ENCODE results near the gene ANGPTL8. TPM values are rescaled to one million over a fixed set of nuclear protein-coding genes. Genes with fewer than 3 reads are reported as not detected.

The ANGPTL8 gene
- total and polyA plus RNA-seq, 2 experiments from 2014 or later = not detected

DNA sequence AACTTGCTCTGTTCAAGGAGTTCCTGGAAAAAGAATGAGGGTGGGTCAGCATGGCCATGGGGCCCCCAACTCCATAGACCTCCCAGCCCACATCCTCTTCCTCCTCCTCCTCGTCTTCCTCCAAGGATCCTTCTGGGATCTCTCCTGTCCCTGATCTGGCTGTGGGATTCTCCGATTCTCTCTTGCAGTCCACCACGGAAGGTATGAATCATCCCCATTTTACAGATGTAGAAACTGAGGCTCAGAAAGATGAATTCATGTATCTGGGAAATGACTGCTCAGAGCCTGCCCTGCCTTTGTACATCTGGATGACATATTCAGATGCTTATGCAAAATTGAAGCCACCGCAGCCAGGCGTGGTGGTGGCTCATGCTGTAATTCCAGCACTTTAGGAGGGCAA, 39.9 kb upstream of the ANGPTL8 start:
- Histone ChIP-seq H3K27me3 (ENCODE audit: insufficient read depth) (no peaks in the 10 kb centered on the region), H3K79me2 (replicated peaks; ENCODE audit: insufficient read depth) (no peaks in the 10 kb centered on the region), H3K4me2 (no peak overlapping the region), H3K27ac (ENCODE audit: low read depth) (no peak overlapping the region), H2AFZ (no peak overlapping the region), H3K36me3 (ENCODE audit: insufficient read depth) (no peaks in the 10 kb centered on the region), H4K20me1 (replicated peaks; ENCODE audit: insufficient read depth) (no peaks in the 10 kb centered on the region), H3K4me3 (no peak overlapping the region), H3K9me2 (ENCODE audit: insufficient read depth) (no peaks in the 10 kb centered on the region), H3K4me1 (ENCODE audit: insufficient read depth) (peaks cover 8% of the 10 kb centered on the region; the same call in 1 of the 2 replicates), H3F3A (replicated peaks; ENCODE audit: low read depth) (peaks cover 29% of the 10 kb centered on the region)
- H3K27ac Mint-ChIP-seq = no peak overlapping the region
- H3K9me3 Mint-ChIP-seq = no peaks in the 10 kb centered on the region
- ATAC-seq (no peak), DNase-seq (ENCODE audit: low spot score) (no peak)
- no peak overlapping the region for H3K4me3 Mint-ChIP-seq
- peaks cover 11% of the 10 kb centered on the region; the same call in 2 of the 3 replicates for H3K36me3 Mint-ChIP-seq (ENCODE audit: low read depth)
- H3K4me1 Mint-ChIP-seq = peaks cover 7% of the 10 kb centered on the region
- TF ChIP-seq EZH2 (IDR thresholded peaks at IDR 0.05; ENCODE audit: low read depth, unreplicated experiment) = no peak
- TF ChIP-seq, protein P1, sequence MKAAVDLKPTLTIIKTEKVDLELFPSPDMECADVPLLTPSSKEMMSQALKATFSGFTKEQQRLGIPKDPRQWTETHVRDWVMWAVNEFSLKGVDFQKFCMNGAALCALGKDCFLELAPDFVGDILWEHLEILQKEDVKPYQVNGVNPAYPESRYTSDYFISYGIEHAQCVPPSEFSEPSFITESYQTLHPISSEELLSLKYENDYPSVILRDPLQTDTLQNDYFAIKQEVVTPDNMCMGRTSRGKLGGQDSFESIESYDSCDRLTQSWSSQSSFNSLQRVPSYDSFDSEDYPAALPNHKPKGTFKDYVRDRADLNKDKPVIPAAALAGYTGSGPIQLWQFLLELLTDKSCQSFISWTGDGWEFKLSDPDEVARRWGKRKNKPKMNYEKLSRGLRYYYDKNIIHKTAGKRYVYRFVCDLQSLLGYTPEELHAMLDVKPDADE (IDR thresholded peaks at IDR 0.05) = no peak
- TF ChIP-seq, protein P2, sequence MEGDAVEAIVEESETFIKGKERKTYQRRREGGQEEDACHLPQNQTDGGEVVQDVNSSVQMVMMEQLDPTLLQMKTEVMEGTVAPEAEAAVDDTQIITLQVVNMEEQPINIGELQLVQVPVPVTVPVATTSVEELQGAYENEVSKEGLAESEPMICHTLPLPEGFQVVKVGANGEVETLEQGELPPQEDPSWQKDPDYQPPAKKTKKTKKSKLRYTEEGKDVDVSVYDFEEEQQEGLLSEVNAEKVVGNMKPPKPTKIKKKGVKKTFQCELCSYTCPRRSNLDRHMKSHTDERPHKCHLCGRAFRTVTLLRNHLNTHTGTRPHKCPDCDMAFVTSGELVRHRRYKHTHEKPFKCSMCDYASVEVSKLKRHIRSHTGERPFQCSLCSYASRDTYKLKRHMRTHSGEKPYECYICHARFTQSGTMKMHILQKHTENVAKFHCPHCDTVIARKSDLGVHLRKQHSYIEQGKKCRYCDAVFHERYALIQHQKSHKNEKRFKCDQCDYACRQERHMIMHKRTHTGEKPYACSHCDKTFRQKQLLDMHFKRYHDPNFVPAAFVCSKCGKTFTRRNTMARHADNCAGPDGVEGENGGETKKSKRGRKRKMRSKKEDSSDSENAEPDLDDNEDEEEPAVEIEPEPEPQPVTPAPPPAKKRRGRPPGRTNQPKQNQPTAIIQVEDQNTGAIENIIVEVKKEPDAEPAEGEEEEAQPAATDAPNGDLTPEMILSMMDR (conservative IDR thresholded peaks at IDR 0.05; ENCODE audit: low read depth in 2 of 2) = no peak
- peaks cover 11% of the 10 kb centered on the region for H3K27me3 Mint-ChIP-seq (ENCODE audit: insufficient read depth, low read depth, poor library complexity)

DNA sequence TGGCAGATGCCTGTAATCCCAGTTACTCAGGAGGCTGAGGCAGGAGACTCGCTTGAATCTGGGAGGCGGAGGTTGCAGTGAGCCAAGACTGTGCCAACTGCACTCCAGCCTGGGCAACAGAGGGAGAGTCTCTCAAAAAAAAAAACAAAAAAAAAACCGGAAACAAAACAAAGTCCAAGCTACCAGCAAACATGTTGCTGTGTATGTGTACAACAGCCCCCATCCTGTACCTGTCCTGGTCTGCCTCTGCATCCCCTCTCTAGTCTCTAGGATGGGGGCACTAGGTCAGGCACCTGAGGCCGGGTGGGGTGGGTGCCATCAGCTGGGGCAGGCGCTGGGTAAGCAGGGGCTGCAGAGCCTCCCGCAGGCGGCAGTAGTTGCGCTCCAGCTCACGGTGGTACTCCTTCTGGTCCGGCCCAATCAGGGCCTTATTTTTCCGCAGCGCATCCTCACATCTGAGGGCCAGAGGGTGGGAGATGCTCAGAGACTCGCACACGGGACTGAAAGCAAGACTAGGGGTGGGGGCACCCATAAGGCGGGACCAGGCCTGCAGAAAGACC, 39.3 kb upstream of the ANGPTL8 start:
- H2AFZ ChIP-seq = no peak overlapping the region
- Mint-ChIP-seq H3K27ac (no peak overlapping the region), H3K9me3 (no peaks in the 10 kb centered on the region), H3K36me3 (ENCODE audit: low read depth) (peaks cover 11% of the 10 kb centered on the region; the same call in 2 of the 3 replicates), H3K27me3 (ENCODE audit: insufficient read depth, low read depth, poor library complexity) (peaks cover 11% of the 10 kb centered on the region), H3K4me3 (no peak overlapping the region), H3K4me1 (peaks cover 7% of the 10 kb centered on the region)
- no peaks in the 10 kb centered on the region for H3K27me3 ChIP-seq (ENCODE audit: insufficient read depth)
- no peak overlapping the region for H3K27ac ChIP-seq (ENCODE audit: low read depth)
- H3K4me3 ChIP-seq = no peak overlapping the region
- no peaks in the 10 kb centered on the region for H4K20me1 ChIP-seq (replicated peaks; ENCODE audit: insufficient read depth)
- no peaks in the 10 kb centered on the region for H3K9me2 ChIP-seq (ENCODE audit: insufficient read depth)
- H3F3A ChIP-seq (replicated peaks; ENCODE audit: low read depth) = peaks cover 29% of the 10 kb centered on the region
- ATAC-seq (no peak), DNase-seq (ENCODE audit: low spot score) (no peak)
- no peak overlapping the region for H3K4me2 ChIP-seq
- no peaks in the 10 kb centered on the region for H3K36me3 ChIP-seq (ENCODE audit: insufficient read depth)
- peaks cover 4% of the 10 kb centered on the region; the same call in 1 of the 2 replicates for H3K4me1 ChIP-seq (ENCODE audit: insufficient read depth)
- no peaks in the 10 kb centered on the region for H3K79me2 ChIP-seq (replicated peaks; ENCODE audit: insufficient read depth)
- TF ChIP-seq EZH2phosphoT487 (IDR thresholded peaks at IDR 0.05; ENCODE audit: unreplicated experiment) (no peak), JUNB (IDR thresholded peaks at IDR 0.05; ENCODE audit: unreplicated experiment) (no peak), POLR2AphosphoS5 (IDR thresholded peaks at IDR 0.05; ENCODE audit: low read depth) (no peak), EZH2 (IDR thresholded peaks at IDR 0.05; ENCODE audit: low read depth, unreplicated experiment) (no peak)
- TF ChIP-seq, protein P3, sequence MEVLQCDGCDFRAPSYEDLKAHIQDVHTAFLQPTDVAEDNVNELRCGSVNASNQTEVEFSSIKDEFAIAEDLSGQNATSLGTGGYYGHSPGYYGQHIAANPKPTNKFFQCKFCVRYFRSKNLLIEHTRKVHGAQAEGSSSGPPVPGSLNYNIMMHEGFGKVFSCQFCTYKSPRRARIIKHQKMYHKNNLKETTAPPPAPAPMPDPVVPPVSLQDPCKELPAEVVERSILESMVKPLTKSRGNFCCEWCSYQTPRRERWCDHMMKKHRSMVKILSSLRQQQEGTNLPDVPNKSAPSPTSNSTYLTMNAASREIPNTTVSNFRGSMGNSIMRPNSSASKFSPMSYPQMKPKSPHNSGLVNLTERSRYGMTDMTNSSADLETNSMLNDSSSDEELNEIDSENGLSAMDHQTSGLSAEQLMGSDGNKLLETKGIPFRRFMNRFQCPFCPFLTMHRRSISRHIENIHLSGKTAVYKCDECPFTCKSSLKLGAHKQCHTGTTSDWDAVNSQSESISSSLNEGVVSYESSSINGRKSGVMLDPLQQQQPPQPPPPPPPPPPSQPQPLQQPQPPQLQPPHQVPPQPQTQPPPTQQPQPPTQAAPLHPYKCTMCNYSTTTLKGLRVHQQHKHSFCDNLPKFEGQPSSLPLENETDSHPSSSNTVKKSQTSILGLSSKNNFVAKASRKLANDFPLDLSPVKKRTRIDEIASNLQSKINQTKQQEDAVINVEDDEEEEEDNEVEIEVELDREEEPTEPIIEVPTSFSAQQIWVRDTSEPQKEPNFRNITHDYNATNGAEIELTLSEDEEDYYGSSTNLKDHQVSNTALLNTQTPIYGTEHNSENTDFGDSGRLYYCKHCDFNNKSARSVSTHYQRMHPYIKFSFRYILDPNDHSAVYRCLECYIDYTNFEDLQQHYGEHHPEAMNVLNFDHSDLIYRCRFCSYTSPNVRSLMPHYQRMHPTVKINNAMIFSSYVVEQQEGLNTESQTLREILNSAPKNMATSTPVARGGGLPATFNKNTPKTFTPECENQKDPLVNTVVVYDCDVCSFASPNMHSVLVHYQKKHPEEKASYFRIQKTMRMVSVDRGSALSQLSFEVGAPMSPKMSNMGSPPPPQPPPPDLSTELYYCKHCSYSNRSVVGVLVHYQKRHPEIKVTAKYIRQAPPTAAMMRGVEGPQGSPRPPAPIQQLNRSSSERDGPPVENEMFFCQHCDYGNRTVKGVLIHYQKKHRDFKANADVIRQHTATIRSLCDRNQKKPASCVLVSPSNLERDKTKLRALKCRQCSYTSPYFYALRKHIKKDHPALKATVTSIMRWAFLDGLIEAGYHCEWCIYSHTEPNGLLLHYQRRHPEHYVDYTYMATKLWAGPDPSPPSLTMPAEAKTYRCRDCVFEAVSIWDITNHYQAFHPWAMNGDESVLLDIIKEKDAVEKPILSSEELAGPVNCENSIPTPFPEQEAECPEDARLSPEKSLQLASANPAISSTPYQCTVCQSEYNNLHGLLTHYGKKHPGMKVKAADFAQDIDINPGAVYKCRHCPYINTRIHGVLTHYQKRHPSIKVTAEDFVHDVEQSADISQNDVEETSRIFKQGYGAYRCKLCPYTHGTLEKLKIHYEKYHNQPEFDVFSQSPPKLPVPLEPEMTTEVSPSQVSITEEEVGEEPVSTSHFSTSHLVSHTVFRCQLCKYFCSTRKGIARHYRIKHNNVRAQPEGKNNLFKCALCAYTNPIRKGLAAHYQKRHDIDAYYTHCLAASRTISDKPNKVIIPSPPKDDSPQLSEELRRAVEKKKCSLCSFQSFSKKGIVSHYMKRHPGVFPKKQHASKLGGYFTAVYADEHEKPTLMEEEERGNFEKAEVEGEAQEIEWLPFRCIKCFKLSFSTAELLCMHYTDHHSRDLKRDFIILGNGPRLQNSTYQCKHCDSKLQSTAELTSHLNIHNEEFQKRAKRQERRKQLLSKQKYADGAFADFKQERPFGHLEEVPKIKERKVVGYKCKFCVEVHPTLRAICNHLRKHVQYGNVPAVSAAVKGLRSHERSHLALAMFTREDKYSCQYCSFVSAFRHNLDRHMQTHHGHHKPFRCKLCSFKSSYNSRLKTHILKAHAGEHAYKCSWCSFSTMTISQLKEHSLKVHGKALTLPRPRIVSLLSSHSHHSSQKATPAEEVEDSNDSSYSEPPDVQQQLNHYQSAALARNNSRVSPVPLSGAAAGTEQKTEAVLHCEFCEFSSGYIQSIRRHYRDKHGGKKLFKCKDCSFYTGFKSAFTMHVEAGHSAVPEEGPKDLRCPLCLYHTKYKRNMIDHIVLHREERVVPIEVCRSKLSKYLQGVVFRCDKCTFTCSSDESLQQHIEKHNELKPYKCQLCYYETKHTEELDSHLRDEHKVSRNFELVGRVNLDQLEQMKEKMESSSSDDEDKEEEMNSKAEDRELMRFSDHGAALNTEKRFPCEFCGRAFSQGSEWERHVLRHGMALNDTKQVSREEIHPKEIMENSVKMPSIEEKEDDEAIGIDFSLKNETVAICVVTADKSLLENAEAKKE (CRISPR knock-in tag; IDR thresholded peaks at IDR 0.05) = no peak
- TF ChIP-seq, protein P2 (conservative IDR thresholded peaks at IDR 0.05; ENCODE audit: low read depth in 2 of 2) = no peak; a peak in 1 of 4 replicates
- TF ChIP-seq, protein P1 (IDR thresholded peaks at IDR 0.05) = no peak
